Measurements from ENCODE around the gene SLC27A5. TPM values are rescaled to one million over a fixed set of nuclear protein-coding genes. Genes with fewer than 3 reads are reported as not detected.

SLC27A5 gene
- total and polyA plus RNA-seq, 2 of the 13 experiments (the other 11 are each of a cell fraction or from before 2014, with no cell fraction given), result 30.3 to 40.2 TPM

DNA sequence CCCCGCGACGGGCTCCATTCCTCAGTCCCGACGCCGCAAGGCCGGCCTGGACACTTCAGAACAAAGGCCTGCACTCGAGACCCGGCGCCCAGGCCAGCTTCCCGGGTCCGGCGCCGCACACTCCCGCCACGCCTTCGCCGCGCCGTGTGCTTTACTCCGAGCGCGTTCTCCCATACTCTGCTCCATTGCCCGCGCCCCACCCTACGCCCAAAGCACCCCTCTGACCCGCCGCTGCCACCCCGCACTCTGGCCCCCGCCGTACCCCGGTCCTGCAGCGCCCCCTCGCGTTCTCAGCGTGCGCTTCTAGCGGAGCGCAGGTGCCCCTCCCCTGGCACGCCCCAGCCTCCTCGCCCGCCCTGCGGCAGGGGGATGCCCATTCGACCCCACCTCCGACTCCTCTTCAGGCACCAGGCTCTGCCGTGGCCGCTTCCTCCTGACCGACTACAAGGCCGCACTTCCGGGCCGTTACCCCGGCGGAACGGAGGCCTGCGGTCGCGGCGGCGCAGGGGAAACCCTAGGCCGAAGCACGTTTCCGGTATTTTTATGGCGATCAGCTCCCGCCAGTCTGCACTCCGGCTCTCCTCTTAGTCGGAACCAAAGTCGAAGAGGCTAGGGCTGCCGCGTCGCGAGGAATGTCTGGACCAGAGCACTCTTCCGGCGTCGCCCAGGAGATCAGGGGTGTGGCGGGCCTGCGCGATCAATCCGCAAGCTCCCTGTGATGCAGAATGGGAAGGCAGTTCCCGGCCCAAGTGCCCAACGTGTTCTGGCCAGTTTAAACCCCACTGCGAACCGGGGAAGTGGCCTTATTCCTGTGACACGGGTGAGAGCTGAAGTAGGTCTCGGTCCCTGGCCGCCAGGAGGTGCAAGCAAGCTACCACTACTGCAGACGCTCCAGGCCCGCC lies 7.8 kb upstream of the SLC27A5 start, which contains the start of gene ZBTB45 (continued):
- TF ChIP-seq, protein P1, sequence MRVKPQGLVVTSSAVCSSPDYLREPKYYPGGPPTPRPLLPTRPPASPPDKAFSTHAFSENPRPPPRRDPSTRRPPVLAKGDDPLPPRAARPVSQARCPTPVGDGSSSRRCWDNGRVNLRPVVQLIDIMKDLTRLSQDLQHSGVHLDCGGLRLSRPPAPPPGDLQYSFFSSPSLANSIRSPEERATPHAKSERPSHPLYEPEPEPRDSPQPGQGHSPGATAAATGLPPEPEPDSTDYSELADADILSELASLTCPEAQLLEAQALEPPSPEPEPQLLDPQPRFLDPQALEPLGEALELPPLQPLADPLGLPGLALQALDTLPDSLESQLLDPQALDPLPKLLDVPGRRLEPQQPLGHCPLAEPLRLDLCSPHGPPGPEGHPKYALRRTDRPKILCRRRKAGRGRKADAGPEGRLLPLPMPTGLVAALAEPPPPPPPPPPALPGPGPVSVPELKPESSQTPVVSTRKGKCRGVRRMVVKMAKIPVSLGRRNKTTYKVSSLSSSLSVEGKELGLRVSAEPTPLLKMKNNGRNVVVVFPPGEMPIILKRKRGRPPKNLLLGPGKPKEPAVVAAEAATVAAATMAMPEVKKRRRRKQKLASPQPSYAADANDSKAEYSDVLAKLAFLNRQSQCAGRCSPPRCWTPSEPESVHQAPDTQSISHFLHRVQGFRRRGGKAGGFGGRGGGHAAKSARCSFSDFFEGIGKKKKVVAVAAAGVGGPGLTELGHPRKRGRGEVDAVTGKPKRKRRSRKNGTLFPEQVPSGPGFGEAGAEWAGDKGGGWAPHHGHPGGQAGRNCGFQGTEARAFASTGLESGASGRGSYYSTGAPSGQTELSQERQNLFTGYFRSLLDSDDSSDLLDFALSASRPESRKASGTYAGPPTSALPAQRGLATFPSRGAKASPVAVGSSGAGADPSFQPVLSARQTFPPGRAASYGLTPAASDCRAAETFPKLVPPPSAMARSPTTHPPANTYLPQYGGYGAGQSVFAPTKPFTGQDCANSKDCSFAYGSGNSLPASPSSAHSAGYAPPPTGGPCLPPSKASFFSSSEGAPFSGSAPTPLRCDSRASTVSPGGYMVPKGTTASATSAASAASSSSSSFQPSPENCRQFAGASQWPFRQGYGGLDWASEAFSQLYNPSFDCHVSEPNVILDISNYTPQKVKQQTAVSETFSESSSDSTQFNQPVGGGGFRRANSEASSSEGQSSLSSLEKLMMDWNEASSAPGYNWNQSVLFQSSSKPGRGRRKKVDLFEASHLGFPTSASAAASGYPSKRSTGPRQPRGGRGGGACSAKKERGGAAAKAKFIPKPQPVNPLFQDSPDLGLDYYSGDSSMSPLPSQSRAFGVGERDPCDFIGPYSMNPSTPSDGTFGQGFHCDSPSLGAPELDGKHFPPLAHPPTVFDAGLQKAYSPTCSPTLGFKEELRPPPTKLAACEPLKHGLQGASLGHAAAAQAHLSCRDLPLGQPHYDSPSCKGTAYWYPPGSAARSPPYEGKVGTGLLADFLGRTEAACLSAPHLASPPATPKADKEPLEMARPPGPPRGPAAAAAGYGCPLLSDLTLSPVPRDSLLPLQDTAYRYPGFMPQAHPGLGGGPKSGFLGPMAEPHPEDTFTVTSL (CRISPR knock-in tag; IDR thresholded peaks at IDR 0.05; ENCODE audit: borderline replicate concordance), result 0 out of 2 replicates have a peak, but pooled peaks have one; percentile 55
- TF ChIP-seq TARDBP (CRISPR knock-in tag; IDR thresholded peaks at IDR 0.05) (peak; percentile 96), SUZ12 (IDR thresholded peaks at IDR 0.05; ENCODE audit: low read depth, low read length) (no peak), SRY (CRISPR knock-in tag; IDR thresholded peaks at IDR 0.05) (peak; percentile 94), SOX5 (CRISPR knock-in tag; IDR thresholded peaks at IDR 0.05; ENCODE audit: borderline replicate concordance) (peak; percentile 55; the same call in 1 of the 2 replicates), GFI1 (CRISPR knock-in tag; IDR thresholded peaks at IDR 0.05; ENCODE audit: borderline replicate concordance) (peak; percentile 80), ZIK1 (CRISPR knock-in tag; IDR thresholded peaks at IDR 0.05; ENCODE audit: borderline replicate concordance, low read depth) (peak; percentile 96), ZNF724P (CRISPR knock-in tag; IDR thresholded peaks at IDR 0.05; ENCODE audit: borderline replicate concordance) (peak; percentile 92)
- TF ChIP-seq, protein P2, sequence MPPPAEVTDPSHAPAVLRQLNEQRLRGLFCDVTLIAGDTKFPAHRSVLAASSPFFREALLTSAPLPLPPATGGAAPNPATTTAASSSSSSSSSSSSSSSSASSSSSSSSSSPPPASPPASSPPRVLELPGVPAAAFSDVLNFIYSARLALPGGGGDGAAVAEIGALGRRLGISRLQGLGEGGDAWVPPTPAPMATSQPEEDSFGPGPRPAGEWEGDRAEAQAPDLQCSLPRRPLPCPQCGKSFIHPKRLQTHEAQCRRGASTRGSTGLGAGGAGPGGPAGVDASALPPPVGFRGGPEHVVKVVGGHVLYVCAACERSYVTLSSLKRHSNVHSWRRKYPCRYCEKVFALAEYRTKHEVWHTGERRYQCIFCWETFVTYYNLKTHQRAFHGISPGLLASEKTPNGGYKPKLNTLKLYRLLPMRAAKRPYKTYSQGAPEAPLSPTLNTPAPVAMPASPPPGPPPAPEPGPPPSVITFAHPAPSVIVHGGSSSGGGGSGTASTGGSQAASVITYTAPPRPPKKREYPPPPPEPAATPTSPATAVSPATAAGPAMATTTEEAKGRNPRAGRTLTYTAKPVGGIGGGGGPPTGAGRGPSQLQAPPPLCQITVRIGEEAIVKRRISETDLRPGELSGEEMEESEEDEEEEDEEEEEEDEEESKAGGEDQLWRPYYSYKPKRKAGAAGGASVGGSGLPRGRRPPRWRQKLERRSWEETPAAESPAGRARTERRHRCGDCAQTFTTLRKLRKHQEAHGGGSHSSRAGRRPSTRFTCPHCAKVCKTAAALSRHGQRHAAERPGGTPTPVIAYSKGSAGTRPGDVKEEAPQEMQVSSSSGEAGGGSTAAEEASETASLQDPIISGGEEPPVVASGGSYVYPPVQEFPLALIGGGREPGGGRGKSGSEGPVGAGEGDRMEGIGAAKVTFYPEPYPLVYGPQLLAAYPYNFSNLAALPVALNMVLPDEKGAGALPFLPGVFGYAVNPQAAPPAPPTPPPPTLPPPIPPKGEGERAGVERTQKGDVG (CRISPR knock-in tag; IDR thresholded peaks at IDR 0.05; ENCODE audit: borderline replicate concordance), result peak; percentile 96
- TF ChIP-seq, protein P3, sequence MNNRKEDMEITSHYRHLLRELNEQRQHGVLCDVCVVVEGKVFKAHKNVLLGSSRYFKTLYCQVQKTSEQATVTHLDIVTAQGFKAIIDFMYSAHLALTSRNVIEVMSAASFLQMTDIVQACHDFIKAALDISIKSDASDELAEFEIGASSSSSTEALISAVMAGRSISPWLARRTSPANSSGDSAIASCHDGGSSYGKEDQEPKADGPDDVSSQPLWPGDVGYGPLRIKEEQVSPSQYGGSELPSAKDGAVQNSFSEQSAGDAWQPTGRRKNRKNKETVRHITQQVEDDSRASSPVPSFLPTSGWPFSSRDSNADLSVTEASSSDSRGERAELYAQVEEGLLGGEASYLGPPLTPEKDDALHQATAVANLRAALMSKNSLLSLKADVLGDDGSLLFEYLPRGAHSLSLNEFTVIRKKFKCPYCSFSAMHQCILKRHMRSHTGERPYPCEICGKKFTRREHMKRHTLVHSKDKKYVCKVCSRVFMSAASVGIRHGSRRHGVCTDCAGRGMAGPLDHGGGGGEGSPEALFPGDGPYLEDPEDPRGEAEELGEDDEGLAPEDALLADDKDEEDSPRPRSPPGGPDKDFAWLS (CRISPR knock-in tag; IDR thresholded peaks at IDR 0.05; ENCODE audit: borderline replicate concordance), result peak; percentile 74; the same call in 1 of the 2 replicates
- TF ChIP-seq, protein P4, sequence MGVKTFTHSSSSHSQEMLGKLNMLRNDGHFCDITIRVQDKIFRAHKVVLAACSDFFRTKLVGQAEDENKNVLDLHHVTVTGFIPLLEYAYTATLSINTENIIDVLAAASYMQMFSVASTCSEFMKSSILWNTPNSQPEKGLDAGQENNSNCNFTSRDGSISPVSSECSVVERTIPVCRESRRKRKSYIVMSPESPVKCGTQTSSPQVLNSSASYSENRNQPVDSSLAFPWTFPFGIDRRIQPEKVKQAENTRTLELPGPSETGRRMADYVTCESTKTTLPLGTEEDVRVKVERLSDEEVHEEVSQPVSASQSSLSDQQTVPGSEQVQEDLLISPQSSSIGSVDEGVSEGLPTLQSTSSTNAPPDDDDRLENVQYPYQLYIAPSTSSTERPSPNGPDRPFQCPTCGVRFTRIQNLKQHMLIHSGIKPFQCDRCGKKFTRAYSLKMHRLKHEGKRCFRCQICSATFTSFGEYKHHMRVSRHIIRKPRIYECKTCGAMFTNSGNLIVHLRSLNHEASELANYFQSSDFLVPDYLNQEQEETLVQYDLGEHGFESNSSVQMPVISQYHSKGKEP (CRISPR knock-in tag; IDR thresholded peaks at IDR 0.05), result peak; percentile 77
- TF ChIP-seq, protein P5, sequence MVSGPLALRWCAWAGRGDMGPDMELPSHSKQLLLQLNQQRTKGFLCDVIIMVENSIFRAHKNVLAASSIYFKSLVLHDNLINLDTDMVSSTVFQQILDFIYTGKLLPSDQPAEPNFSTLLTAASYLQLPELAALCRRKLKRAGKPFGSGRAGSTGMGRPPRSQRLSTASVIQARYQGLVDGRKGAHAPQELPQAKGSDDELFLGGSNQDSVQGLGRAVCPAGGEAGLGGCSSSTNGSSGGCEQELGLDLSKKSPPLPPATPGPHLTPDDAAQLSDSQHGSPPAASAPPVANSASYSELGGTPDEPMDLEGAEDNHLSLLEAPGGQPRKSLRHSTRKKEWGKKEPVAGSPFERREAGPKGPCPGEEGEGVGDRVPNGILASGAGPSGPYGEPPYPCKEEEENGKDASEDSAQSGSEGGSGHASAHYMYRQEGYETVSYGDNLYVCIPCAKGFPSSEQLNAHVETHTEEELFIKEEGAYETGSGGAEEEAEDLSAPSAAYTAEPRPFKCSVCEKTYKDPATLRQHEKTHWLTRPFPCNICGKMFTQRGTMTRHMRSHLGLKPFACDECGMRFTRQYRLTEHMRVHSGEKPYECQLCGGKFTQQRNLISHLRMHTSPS (CRISPR knock-in tag; IDR thresholded peaks at IDR 0.05; ENCODE audit: low read depth), result peak; percentile 96

Measured in HepG2 (cell line).